HepG2 (cell line): ENCODE results near the gene RPS6KA3. TPM values are rescaled to one million over a fixed set of nuclear protein-coding genes. Genes with fewer than 3 reads are reported as not detected.

Experiments
- ATAC-seq: fragments of 200-7000 bp; cut with Tn5 transposase; 3 replicates; pipeline ENCODE4 v1.9.1; 2020; ENCODE audit warnings: mild to moderate bottlenecking, moderate library complexity
- BruUV-seq: library from RNA; stranded (reverse); fragments of 400-500 nt; replicated peaks from 2 replicates; lab custom pipeline; 2021; lab: Mats Ljungman, UMichigan
- CTCF ChIA-PET: fragments of 300-600 bp; formaldehyde crosslinking; extraction: SDS; loops from one replicate; lab custom pipeline; 2021; ENCODE audit warnings: low total read pairs, inconsistent platforms, low intra/inter-chr PET ratio; lab: Yijun Ruan, JAX
- POLR2A ChIA-PET: fragments of 350-600 bp; sonication (Branson Sonifier 250); formaldehyde crosslinking; loops from one replicate; lab custom pipeline; 2020; ENCODE audit warnings: antibody characterized with exemption, inconsistent platforms; lab: Yijun Ruan, JAX
- DNase-seq: peaks from one replicate; pipeline ENCODE4 v3.0.0-alpha.2; 2015; ENCODE audit warnings: low spot score
- FAIRE-seq: peaks from 3 replicates; lab custom pipeline; 2011; peaks lifted over from hg19 to GRCh38; lab: Jason Lieb, UNC
- H2AFZ ChIP-seq: one replicate; pipeline ENCODE4 v1.6.1; 2011; ENCODE audit warnings: low read length, inconsistent platforms
- H3K27ac ChIP-seq: fragments of 300-600 bp; 3 replicates; pipeline ENCODE4 v1.8.0; 2011; ENCODE audit warnings: mixed run types, mild to moderate bottlenecking, mixed read lengths, low read length, inconsistent platforms; ENCODE audit not compliant: insufficient read depth; ENCODE audit errors: extremely low read length
- H3K27me3 ChIP-seq, 2 experiments: fragments of 200-600 bp in 1 of 2; 2 replicates in 1 of 2; 3 replicates in 1 of 2; pipeline versions ENCODE4 v1.6.0 to v1.8.0; 2011; ENCODE audit warnings: low read length in 2 of 2, mild to moderate bottlenecking in 2 of 2, moderate library complexity in 2 of 2, inconsistent platforms in 1 of 2; ENCODE audit not compliant: insufficient read depth in 2 of 2, control insufficient read depth in 1 of 2
- H3K36me3 ChIP-seq, 2 experiments: fragments of 200-600 bp in 1 of 2; replicated peaks in 1 of 2; 2 replicates in 1 of 2; 3 replicates in 1 of 2; pipeline versions ENCODE4 v1.5.1 to v1.8.0; 2011; ENCODE audit warnings: low read length in 2 of 2, inconsistent platforms in 1 of 2; ENCODE audit not compliant: insufficient read depth in 2 of 2, control insufficient read depth in 1 of 2
- H3K4me1 ChIP-seq: 2 replicates; pipeline ENCODE4 v1.5.1; 2012; ENCODE audit warnings: low read length, inconsistent platforms; ENCODE audit not compliant: insufficient read depth
- H3K4me2 ChIP-seq: 2 replicates; pipeline ENCODE4 v1.6.0; 2011; ENCODE audit warnings: low read depth, low read length, inconsistent platforms
- H3K4me3 ChIP-seq, 3 experiments: fragments of 200-600 bp in 1 of 3; sonication (generic), shearing (Covaris generic) in 1 of 3; replicated peaks in 1 of 3; 2 replicates each; pipeline ENCODE4 v1.5.1; 2011 to 2016; ENCODE audit warnings: low read length in 3 of 3, inconsistent platforms in 2 of 3, low read depth in 2 of 3, mild to moderate bottlenecking in 2 of 3, control low read depth in 1 of 3, mixed read lengths in 1 of 3; ENCODE audit not compliant: insufficient read depth in 1 of 3
- H3K79me2 ChIP-seq: one replicate; pipeline ENCODE4 v1.6.1; 2011; ENCODE audit warnings: low read length, inconsistent platforms; ENCODE audit not compliant: insufficient read depth
- H3K9ac ChIP-seq: 2 replicates; pipeline ENCODE4 v1.6.0; 2011; ENCODE audit warnings: mild to moderate bottlenecking, low read depth, low read length, inconsistent platforms; ENCODE audit not compliant: insufficient read depth
- H3K9me3 ChIP-seq: 2 replicates; pipeline ENCODE4 v1.5.1; 2012; ENCODE audit warnings: mild to moderate bottlenecking, low read length
- H4K20me1 ChIP-seq: 2 replicates; pipeline ENCODE4 v1.6.0; 2011; ENCODE audit warnings: inconsistent platforms, mild to moderate bottlenecking, low read length, moderate library complexity; ENCODE audit not compliant: insufficient read depth
- CEBPG ChIP-seq: IDR thresholded peaks from 2 replicates; pipeline ENCODE4 v1.6.1; 2016
- CREB1 ChIP-seq, 2 experiments: fragments of 450-650 bp in 1 of 2; IDR thresholded peaks; 2 replicates each; pipeline ENCODE4 v1.6.1; 2016 to 2017; ENCODE audit warnings: control low read depth in 1 of 2, mild to moderate bottlenecking in 1 of 2, missing compliant biosample characterization in 1 of 2, missing genetic modification characterization in 1 of 2
- FOXK1 ChIP-seq: sonication (generic); formaldehyde crosslinking; IDR thresholded peaks from 2 replicates; pipeline ENCODE4 v1.4.0; 2020; ENCODE audit warnings: low read depth, missing genetic modification reagents, borderline replicate concordance
- MIER2 ChIP-seq: IDR thresholded peaks from 2 replicates; pipeline ENCODE4 v1.6.1; 2016; ENCODE audit warnings: missing biosample characterization, missing genetic modification reagents
- MLLT10 ChIP-seq: sonication (generic); formaldehyde crosslinking; IDR thresholded peaks from 2 replicates; pipeline ENCODE4 v1.4.0; 2020; ENCODE audit warnings: missing genetic modification reagents
- MTA3 ChIP-seq: sonication (generic); formaldehyde crosslinking; IDR thresholded peaks from 2 replicates; pipeline ENCODE4 v1.4.0; 2020; ENCODE audit warnings: missing genetic modification reagents
- RBM39 ChIP-seq: fragments of 200-400 bp; formaldehyde crosslinking; IDR thresholded peaks from one replicate; pipeline ENCODE4 v1.6.1; 2018; ENCODE audit warnings: antibody characterized with exemption, mild to moderate bottlenecking, low read depth, low read length; ENCODE audit not compliant: poor library complexity, severe bottlenecking
- XBP1 ChIP-seq: sonication (generic); formaldehyde crosslinking; IDR thresholded peaks from 2 replicates; pipeline ENCODE4 v1.5.0; 2020; ENCODE audit warnings: missing genetic modification reagents
- ZIK1 ChIP-seq: sonication (generic); formaldehyde crosslinking; IDR thresholded peaks from 2 replicates; pipeline ENCODE4 v1.5.0; 2020; ENCODE audit warnings: mild to moderate bottlenecking, low read depth, missing genetic modification reagents, borderline replicate concordance
- ZNF142 ChIP-seq: sonication (generic); formaldehyde crosslinking; IDR thresholded peaks from 2 replicates; pipeline ENCODE4 v1.4.0; 2020; ENCODE audit warnings: missing genetic modification reagents
- ZNF557 ChIP-seq: sonication (generic); formaldehyde crosslinking; IDR thresholded peaks from 2 replicates; pipeline ENCODE4 v1.4.0; 2020; ENCODE audit warnings: missing genetic modification reagents
- WGBS: methylation state at CpG from one replicate; pipeline ENCODE4 v1.1.6; 2017; ENCODE audit warnings: low lambda C conversion rate; 5-methylcytosine and 5-hydroxymethylcytosine counted together
- in situ Hi-C: cut with HindIII; loops from 2 replicates; pipeline ENCODE4 v1.10.0; 2017; ENCODE audit warnings: low pct_unique_long_range_greater_than_20kb; ENCODE audit not compliant: extremely low pct_ligation_motif_present
- intact Hi-C: fragments of 100-400 bp; cut with micrococcal nuclease; formaldehyde crosslinking; loops from one replicate; pipeline ENCODE4 v1.10.0; 2022; ENCODE audit not compliant: unreplicated experiment
- polyA plus RNA-seq, 8 experiments: library from polyadenylated mRNA; depleted of rRNA in 3 of 8; stranded (reverse) in 7 of 8; unstranded in 1 of 8; fragments of >200 nt; fragmentation: Illumina TruSeq in 4 of 8; extraction: Trizol in 4 of 8; gene quantifications; 2 replicates each; pipeline versions ENCODE4 v1.2.1 to v1.2.3, GENCODE V29; 2011 to 2016; ENCODE audit warnings: low read depth in 4 of 8, missing spikeins in 1 of 8, mixed read lengths in 1 of 8; ENCODE audit not compliant: insufficient read depth in 1 of 8
- total RNA-seq, 5 experiments: library from RNA; depleted of rRNA; stranded (reverse); fragments of >200 nt; fragmentation: Illumina TruSeq; extraction: Trizol; gene quantifications; 2 replicates each; pipeline ENCODE4 v1.2.3, GENCODE V29; 2016; ENCODE audit warnings: low read depth in 1 of 5

RPS6KA3 gene
- total and polyA plus RNA-seq, 2 of the 13 experiments (the other 11 are each of a cell fraction or from before 2014, with no cell fraction given) = 314 to 357 TPM

DNA sequence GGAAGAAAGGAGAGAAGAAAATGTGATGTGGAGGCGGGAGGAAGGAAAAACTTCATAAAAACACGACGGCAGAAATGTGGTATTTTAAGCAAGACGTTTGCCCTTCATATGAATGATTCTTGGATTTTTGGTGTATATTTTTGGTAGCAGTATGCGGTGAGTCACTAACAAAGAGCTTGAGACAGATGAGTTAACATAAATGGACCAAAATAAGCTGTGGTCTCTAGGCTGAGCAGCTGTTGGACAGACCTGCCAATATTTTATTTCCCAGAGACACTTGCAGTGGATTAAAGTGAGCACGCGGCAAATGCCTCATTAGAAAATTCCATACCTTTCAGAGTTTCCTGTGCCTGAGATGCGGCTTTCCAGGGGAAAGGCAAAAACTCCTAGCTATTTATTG is 43.1 kb upstream of the RPS6KA3 start:
- Histone ChIP-seq H3K36me3 (no peaks in the 10 kb centered on the region), H3K4me1 (peaks cover 31% of the 10 kb centered on the region), H3K4me3 (no peak overlapping the region), H3K27ac (no peak overlapping the region), H3K9ac (no peak overlapping the region)
- no peak for FAIRE-seq
- in situ Hi-C loops = no loop called here
- no TSS peak for BruUV-seq
- TF ChIP-seq MIER2 (CRISPR knock-in tag) (no peak), XBP1 (CRISPR knock-in tag) (no peak), MLLT10 (CRISPR knock-in tag) (no peak), CEBPG (CRISPR knock-in tag) (no peak), ZNF142 (CRISPR knock-in tag) (no peak), ZNF557 (CRISPR knock-in tag) (no peak), CREB1 (IDR thresholded peaks at IDR 0.05) (no peak), CREB1 (CRISPR knock-in tag; IDR thresholded peaks at IDR 0.05) (no peak), MTA3 (no peak), RBM39 (no peak), FOXK1 (CRISPR knock-in tag) (no peak), ZIK1 (no peak)
- TF ChIP-seq, all 625 proteins: peak for 0
- Histone ChIP-seq H3K27me3 (no peaks in the 10 kb centered on the region), H2AFZ (no peak overlapping the region), H4K20me1 (no peaks in the 10 kb centered on the region), H3K79me2 (no peaks in the 10 kb centered on the region), H3K9me3 (no peaks in the 10 kb centered on the region), H3K4me2 (no peak overlapping the region)
- ChIA-PET POLR2A (no interaction called here), CTCF (no interaction called here)
- intact Hi-C loops = no loop called here
- ATAC-seq (no peak), DNase-seq (no peak)
- 94% methylated on average over 8 of the region's 8 CpGs for WGBS
